Neural crest cell (in vitro differentiated cells): ENCODE results near the gene CADM1. TPM values are rescaled to one million over a fixed set of nuclear protein-coding genes. Genes with fewer than 3 reads are reported as not detected.
A peak's percentile ranks its signal among the peaks of the same experiment; 100 is the strongest.

Experiments
- DNase-seq: peaks from one replicate; pipeline ENCODE4 v3.0.0; 2021; ENCODE audit warnings: low read depth, mixed read lengths, low spot score
- H3K27ac Mint-ChIP-seq: one replicate; pipeline ENCODE4 v1.8.0; 2021; ENCODE audit warnings: mild to moderate bottlenecking, mixed read lengths; ENCODE audit not compliant: unreplicated experiment
- H3K27me3 Mint-ChIP-seq: 2 replicates; pipeline ENCODE4 v1.8.0; 2021; ENCODE audit warnings: low read depth, mild to moderate bottlenecking, mixed read lengths
- H3K36me3 Mint-ChIP-seq: 2 replicates; pipeline ENCODE4 v1.8.0; 2021; ENCODE audit warnings: low read depth, mild to moderate bottlenecking, mixed read lengths
- H3K4me1 Mint-ChIP-seq: 2 replicates; pipeline ENCODE4 v1.8.0; 2021; ENCODE audit warnings: mixed read lengths
- H3K4me3 Mint-ChIP-seq: one replicate; pipeline ENCODE4 v1.8.0; 2021; ENCODE audit warnings: mild to moderate bottlenecking, mixed read lengths
- H3K9me3 Mint-ChIP-seq: 2 replicates; pipeline ENCODE4 v1.8.0; 2021; ENCODE audit warnings: mixed read lengths
- total RNA-seq: library from RNA; stranded (reverse); gene quantifications from 2 replicates; pipeline ENCODE4 v1.2.1, GENCODE V29; 2021
- TF ChIP-seq, protein P1 (sequence below): fragments of 200-600 bp; sonication (generic); conservative IDR thresholded peaks from 2 replicates; pipeline ENCODE4 v1.5.0; 2021; ENCODE audit warnings: antibody characterized with exemption, mild to moderate bottlenecking

Gene CADM1
- total RNA-seq, 1 donor from 2014 or later: 112 TPM

DNA sequence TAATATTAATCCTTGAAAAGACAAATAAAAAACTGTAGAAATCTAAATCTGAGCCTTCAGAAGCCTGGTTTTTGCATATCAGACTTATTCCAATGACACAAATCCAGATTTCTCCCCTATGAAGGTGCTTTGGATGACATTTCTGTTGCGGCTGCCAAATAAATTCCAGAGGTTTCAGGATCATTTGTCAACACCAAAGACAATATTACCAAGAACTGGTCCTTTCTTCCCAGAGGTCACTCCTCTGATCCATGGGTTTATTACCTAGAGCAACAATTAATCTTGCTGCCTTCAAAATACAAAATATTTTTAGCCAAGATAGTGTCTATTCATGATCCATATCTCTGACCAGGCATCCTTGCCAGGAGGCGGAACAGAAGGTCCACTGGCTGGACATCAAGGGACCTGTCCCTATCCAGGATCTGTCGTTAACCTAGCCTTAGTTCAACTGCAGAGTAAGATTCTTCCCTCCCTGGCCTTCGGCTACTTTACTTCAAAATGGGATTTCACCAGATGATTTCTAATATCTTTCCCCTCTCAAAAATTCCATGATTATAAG lies 4.9 kb downstream of the CADM1 start:
- H3K27me3 Mint-ChIP-seq: no peaks in the 10 kb centered on the region
- TF ChIP-seq, protein P1, sequence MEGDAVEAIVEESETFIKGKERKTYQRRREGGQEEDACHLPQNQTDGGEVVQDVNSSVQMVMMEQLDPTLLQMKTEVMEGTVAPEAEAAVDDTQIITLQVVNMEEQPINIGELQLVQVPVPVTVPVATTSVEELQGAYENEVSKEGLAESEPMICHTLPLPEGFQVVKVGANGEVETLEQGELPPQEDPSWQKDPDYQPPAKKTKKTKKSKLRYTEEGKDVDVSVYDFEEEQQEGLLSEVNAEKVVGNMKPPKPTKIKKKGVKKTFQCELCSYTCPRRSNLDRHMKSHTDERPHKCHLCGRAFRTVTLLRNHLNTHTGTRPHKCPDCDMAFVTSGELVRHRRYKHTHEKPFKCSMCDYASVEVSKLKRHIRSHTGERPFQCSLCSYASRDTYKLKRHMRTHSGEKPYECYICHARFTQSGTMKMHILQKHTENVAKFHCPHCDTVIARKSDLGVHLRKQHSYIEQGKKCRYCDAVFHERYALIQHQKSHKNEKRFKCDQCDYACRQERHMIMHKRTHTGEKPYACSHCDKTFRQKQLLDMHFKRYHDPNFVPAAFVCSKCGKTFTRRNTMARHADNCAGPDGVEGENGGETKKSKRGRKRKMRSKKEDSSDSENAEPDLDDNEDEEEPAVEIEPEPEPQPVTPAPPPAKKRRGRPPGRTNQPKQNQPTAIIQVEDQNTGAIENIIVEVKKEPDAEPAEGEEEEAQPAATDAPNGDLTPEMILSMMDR: no peak
- no peak overlapping the region for H3K4me3 Mint-ChIP-seq
- peaks cover 29% of the 10 kb centered on the region for H3K4me1 Mint-ChIP-seq
- DNase-seq: no peak
- no peaks in the 10 kb centered on the region for H3K9me3 Mint-ChIP-seq
- no peak overlapping the region for H3K27ac Mint-ChIP-seq
- peaks cover 2% of the 10 kb centered on the region for H3K36me3 Mint-ChIP-seq

DNA sequence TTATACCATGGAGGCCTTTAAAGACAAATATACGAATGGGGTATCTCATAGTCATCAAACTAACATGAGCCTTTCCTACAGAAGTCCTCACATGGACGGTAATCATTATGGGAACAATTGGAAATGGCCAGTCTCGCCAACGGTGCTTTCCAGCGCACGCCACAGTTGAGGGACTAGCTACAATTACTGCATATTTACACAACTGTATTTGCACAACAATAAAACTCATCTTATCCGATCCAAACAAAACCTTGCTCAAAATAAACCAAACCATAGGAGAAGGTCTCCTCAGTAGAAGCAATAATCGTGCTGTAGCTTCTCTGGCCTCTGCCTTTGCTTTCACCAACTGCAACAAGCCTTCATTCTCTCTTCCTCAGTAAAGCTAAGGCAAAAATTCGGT lies 5.9 kb downstream of the CADM1 start:
- H3K27me3 Mint-ChIP-seq: no peaks in the 10 kb centered on the region
- H3K36me3 Mint-ChIP-seq: peaks cover 5% of the 10 kb centered on the region
- peak overlapping the region; percentile 17 for H3K4me3 Mint-ChIP-seq
- DNase-seq: no peak
- TF ChIP-seq, protein P1: no peak
- no peaks in the 10 kb centered on the region for H3K9me3 Mint-ChIP-seq
- H3K27ac Mint-ChIP-seq: no peak overlapping the region
- peaks cover 29% of the 10 kb centered on the region for H3K4me1 Mint-ChIP-seq

GRCh38 chr11:115497303-115497702 lies 6.9 kb downstream of the CADM1 start:
- Mint-ChIP-seq H3K4me3 (no peak overlapping the region), H3K36me3 (peaks cover 8% of the 10 kb centered on the region), H3K27ac (no peak overlapping the region)

GRCh38 chr11:115496892-115497291 lies 7.3 kb downstream of the CADM1 start:
- TF ChIP-seq, protein P1: no peak
- peaks cover 8% of the 10 kb centered on the region for H3K36me3 Mint-ChIP-seq
- no peak overlapping the region for H3K4me3 Mint-ChIP-seq
- H3K27ac Mint-ChIP-seq: no peak overlapping the region
- peaks cover 29% of the 10 kb centered on the region for H3K4me1 Mint-ChIP-seq
- DNase-seq: no peak
- H3K9me3 Mint-ChIP-seq: no peaks in the 10 kb centered on the region
- no peaks in the 10 kb centered on the region for H3K27me3 Mint-ChIP-seq

More at GRCh38 chr11:115497303-115497702, 6.9 kb downstream of the CADM1 start:
- Mint-ChIP-seq H3K27me3 (no peaks in the 10 kb centered on the region), H3K9me3 (no peaks in the 10 kb centered on the region), H3K4me1 (peaks cover 29% of the 10 kb centered on the region)
- TF ChIP-seq, protein P1: no peak
- DNase-seq: no peak

- TF ChIP-seq, protein P1: no peak
- H3K27ac Mint-ChIP-seq: no peak overlapping the region
- H3K9me3 Mint-ChIP-seq: no peaks in the 10 kb centered on the region
- H3K27me3 Mint-ChIP-seq: no peaks in the 10 kb centered on the region
- no peak overlapping the region for H3K4me3 Mint-ChIP-seq
- peaks cover 24% of the 10 kb centered on the region for H3K4me1 Mint-ChIP-seq
- H3K36me3 Mint-ChIP-seq: peaks cover 19% of the 10 kb centered on the region
- no peak for DNase-seq
Observed at GRCh38 chr11:115493905-115494304, 10.3 kb downstream of the CADM1 start.
